ENCODE results near the gene PCSK7.
A peak's percentile ranks its signal among the peaks of the same experiment; 100 is the strongest.

PCSK7 gene

DNA sequence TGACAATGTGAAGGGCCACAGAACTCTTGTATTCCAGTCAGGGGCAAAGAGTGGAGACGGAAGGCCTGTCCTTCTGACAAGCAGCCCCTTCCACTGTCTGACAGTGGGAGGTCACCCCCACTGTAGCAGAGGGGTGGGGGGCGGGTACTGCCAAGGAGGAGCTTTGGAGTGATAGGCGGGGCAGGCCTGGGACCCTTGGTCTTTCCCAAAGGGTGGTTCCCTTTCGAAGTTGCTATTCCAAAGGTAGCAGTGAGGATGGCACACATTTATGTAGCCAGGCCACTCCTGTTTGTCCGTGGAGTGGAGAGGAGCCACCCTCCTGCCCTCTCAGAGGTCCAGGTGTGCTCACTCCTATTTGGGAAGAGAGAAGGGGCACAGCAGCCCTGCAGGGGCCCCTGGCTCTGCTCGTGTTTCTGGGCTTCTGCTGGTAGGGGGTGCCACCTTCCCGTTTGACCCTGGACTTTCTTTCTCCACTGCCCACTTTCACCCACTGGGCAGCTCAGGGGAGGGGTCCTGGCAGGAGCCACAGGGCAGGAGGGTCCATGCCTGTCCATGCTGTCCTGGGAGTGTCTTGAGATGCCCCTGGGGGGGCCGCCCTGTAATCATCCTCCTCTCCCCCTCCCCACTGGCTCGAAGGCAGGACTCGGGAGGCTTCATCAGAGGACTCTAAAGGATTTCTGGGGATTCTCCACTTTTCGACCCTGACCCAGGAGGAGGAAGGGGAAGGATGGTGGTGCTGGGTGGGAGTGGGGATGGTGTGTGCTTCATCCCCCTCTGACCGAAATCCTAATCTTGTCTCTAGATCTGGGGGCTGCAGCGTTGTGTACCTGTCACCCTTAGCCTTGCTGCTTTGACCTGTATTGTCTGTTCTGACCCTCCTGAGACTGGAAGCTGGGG is 31.7 kb downstream of the PCSK7 start:
- H3K27ac ChIP-seq = no peak overlapping the region
- TF ChIP-seq CTCF (conservative IDR thresholded peaks at IDR 0.05) = no peak
- no peak for TF ChIP-seq ZFX (IDR thresholded peaks at IDR 0.05)

- no peak for TF ChIP-seq CTCF (conservative IDR thresholded peaks at IDR 0.05)
- TF ChIP-seq ZFX (IDR thresholded peaks at IDR 0.05) = no peak
- H3K27ac ChIP-seq = peak within 1 kb of the TSS; percentile 26; the same call in 1 of the 2 replicates
Measured at GRCh38 chr11:117199053-117199915, 32.6 kb downstream of the PCSK7 start, which contains the start of gene TAGLN. TSS of gene TAGLN (plus strand) at chr11:117199370. CDS start at chr11:117203014, 3,644 bp downstream.

- no peak for TF ChIP-seq ZFX (IDR thresholded peaks at IDR 0.05)
- no peak for TF ChIP-seq CTCF (conservative IDR thresholded peaks at IDR 0.05)
- no peak overlapping the region; the same call in 1 of the 2 replicates for H3K27ac ChIP-seq
Measured at GRCh38 chr11:117198613-117199012, 33.3 kb downstream of the PCSK7 start.

DNA sequence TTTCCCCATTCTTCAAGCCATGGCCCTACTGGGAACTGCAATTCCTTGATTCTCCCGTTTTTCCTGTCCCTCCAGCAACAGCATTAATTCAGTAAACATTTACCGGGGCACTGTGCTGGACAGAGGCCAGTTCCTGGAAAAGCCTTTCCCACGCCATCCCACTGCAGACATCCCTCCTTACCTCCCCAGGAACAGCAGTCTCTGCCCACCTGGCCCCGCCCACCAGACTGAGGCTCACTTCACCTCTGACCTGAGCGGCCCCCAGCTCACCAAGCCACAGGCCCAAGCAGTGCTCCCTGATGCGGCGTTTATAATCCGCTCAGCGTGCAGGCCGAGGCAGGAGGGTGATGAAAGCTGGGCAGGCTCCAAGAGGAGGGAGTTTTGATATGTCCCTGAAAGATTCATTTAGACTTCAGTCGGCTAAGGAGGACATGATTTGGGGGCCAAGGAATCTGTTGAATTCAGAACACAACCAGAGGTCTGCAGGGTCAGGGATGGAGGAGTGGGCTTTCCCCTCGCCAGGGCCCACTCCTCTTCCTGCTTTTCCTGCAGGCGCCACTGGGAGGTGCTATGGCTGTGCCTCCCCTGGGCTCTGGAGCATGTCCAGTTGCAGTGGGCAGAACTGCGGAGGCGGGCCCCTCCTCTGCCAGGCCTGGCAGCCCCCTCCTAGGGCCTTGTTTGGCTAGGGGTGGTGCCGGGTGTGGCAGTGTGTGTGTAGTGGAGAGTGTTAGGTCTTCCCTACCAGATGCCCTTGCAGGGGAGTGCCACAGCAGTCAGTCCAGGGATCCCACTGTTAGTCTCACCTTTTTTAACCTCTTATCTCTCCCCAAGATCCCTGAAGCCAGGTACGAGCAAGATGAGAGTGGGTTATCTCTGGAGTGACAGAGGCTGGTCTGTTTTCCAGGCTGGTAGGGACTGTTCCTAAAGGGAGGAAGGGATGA is 34.1 kb downstream of the PCSK7 start:
- peak overlapping the region; percentile 26 for H3K27ac ChIP-seq
- no peak; the same call in 1 of the 2 replicates for TF ChIP-seq CTCF (conservative IDR thresholded peaks at IDR 0.05)
- no peak for TF ChIP-seq ZFX (IDR thresholded peaks at IDR 0.05)

- TF ChIP-seq ZFX (IDR thresholded peaks at IDR 0.05) (no peak), CTCF (conservative IDR thresholded peaks at IDR 0.05) (no peak)
- peak overlapping the region; percentile 26 for H3K27ac ChIP-seq
Measured at GRCh38 chr11:117197006-117197405, 34.9 kb downstream of the PCSK7 start.

DNA sequence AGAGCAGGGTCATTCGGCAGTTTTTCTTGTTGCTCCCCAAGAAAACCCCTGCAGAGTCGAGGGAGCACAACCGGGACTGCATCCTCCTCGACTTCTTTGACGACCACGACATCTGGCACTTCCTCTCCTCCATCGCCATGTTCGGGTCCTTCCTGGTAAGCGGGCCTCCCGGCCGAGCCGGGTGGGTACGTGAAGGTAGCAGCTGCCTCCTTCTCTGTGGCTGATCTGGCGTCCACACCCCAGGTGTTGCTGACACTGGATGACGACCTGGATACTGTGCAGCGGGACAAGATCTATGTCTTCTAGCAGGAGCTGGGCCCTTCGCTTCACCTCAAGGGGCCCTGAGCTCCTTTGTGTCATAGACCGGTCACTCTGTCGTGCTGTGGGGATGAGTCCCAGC is 36.1 kb downstream of the PCSK7 start:
- no peak for TF ChIP-seq ZFX (IDR thresholded peaks at IDR 0.05)
- TF ChIP-seq CTCF (conservative IDR thresholded peaks at IDR 0.05) = no peak

More for the DNA sequence above, 36.1 kb downstream of the PCSK7 start:
- no peak overlapping the region for H3K27ac ChIP-seq
